ENCODE measurements around the gene LDLRAD4. TPM values are rescaled to one million over a fixed set of nuclear protein-coding genes. Genes with fewer than 3 reads are reported as not detected.

Gene LDLRAD4
- total RNA-seq, result 207 TPM
- 10 to 100 TPM; 42.4 to 58.7 (median 48.6) TPM for polyA plus RNA-seq

- Histone ChIP-seq H3K36me3 (ENCODE audit: control insufficient read depth, insufficient read depth, low read length) (no peaks in the 10 kb centered on the region), H3K9me3 (ENCODE audit: control insufficient read depth in 2 of 2, low read length in 2 of 2) (no peaks in the 10 kb centered on the region), H3K4me3 (ENCODE audit: low read depth, low read length) (peak within 1 kb of the TSS; percentile 57), H3K27me3 (ENCODE audit: control insufficient read depth, insufficient read depth, low read length) (peaks cover 6% of the 10 kb centered on the region), H3K4me1 (ENCODE audit: control insufficient read depth, insufficient read depth, low read length, poor library complexity, severe bottlenecking) (peaks cover 28% of the 10 kb centered on the region), H3K27ac (ENCODE audit: insufficient read depth, low read length, poor library complexity, severe bottlenecking) (peak within 1 kb of the TSS; percentile 33)
- peak; percentile 20 to 64 (median 42) for DNase-seq
- H3K4me1 Mint-ChIP-seq, result peaks cover 8 to 47% (median 27%) of the 10 kb centered on the region in 4 donors
- no peaks in the 10 kb centered on the region for H3K36me3 Mint-ChIP-seq
- H3K4me3 Mint-ChIP-seq, result peak within 1 kb of the TSS; percentile 82 to 95 (median 88)
- peak within 1 kb of the TSS; percentile 0 to 66 (median 59) for H3K27ac Mint-ChIP-seq
- no peak for ATAC-seq (ENCODE audit: low read depth in 2 of 2)
- peaks cover 6% of the 10 kb centered on the region for H3K27me3 Mint-ChIP-seq
- H3K9me3 Mint-ChIP-seq, result no peaks in the 10 kb centered on the region
Measured at GRCh38 chr18:13218368-13218991, at the start of gene LDLRAD4. LDLRAD4 (plus strand) TSS chr18:13218760.

GRCh38 chr18:13173578-13174145 is 44.9 kb upstream of the LDLRAD4 start:
- peaks cover under 1 to 9% (median 2%) of the 10 kb centered on the region in 4 donors for H3K4me1 Mint-ChIP-seq
- H3K4me3 Mint-ChIP-seq, result no peak overlapping the region
- H3K27ac Mint-ChIP-seq, result no peak overlapping the region
- DNase-seq (no peak), ATAC-seq (ENCODE audit: low read depth in 2 of 2) (no peak)
- Histone ChIP-seq H3K4me3 (ENCODE audit: low read depth, low read length) (no peak overlapping the region), H3K9me3 (ENCODE audit: control insufficient read depth in 2 of 2, low read length in 2 of 2) (no peaks in the 10 kb centered on the region), H3K4me1 (ENCODE audit: control insufficient read depth, insufficient read depth, low read length, poor library complexity, severe bottlenecking) (no peaks in the 10 kb centered on the region), H3K27me3 (ENCODE audit: control insufficient read depth, insufficient read depth, low read length) (no peaks in the 10 kb centered on the region), H3K27ac (ENCODE audit: insufficient read depth, low read length, poor library complexity, severe bottlenecking) (no peak overlapping the region), H3K36me3 (ENCODE audit: control insufficient read depth, insufficient read depth, low read length) (no peaks in the 10 kb centered on the region)
- H3K27me3 Mint-ChIP-seq, result peaks cover 22% of the 10 kb centered on the region
- H3K9me3 Mint-ChIP-seq, result no peaks in the 10 kb centered on the region
- H3K36me3 Mint-ChIP-seq, result no peaks in the 10 kb centered on the region

- no peaks in the 10 kb centered on the region for H3K27me3 ChIP-seq (ENCODE audit: control insufficient read depth, insufficient read depth, low read length)
- no peak overlapping the region for H3K4me3 ChIP-seq (ENCODE audit: low read depth, low read length)
- H3K9me3 ChIP-seq (ENCODE audit: control insufficient read depth in 2 of 2, low read length in 2 of 2), result no peaks in the 10 kb centered on the region
- no peak overlapping the region for H3K4me3 Mint-ChIP-seq
- H3K36me3 ChIP-seq (ENCODE audit: control insufficient read depth, insufficient read depth, low read length), result no peaks in the 10 kb centered on the region
- H3K27me3 Mint-ChIP-seq, result peaks cover 10% of the 10 kb centered on the region
- H3K27ac Mint-ChIP-seq, result peak overlapping the region in 1 of 3 donors; percentile 93
- H3K4me1 ChIP-seq (ENCODE audit: control insufficient read depth, insufficient read depth, low read length, poor library complexity, severe bottlenecking), result no peaks in the 10 kb centered on the region
- H3K36me3 Mint-ChIP-seq, result no peaks in the 10 kb centered on the region
- no peak overlapping the region for H3K27ac ChIP-seq (ENCODE audit: insufficient read depth, low read length, poor library complexity, severe bottlenecking)
- no peaks in the 10 kb centered on the region for H3K9me3 Mint-ChIP-seq
- H3K4me1 Mint-ChIP-seq, result peaks cover 6 to 17% (median 12%) of the 10 kb centered on the region in 4 donors
- no peak for DNase-seq
- ATAC-seq (ENCODE audit: low read depth in 2 of 2), result no peak
Measured at GRCh38 chr18:13175266-13175665, 43.3 kb upstream of the LDLRAD4 start.

- ATAC-seq (ENCODE audit: low read depth in 2 of 2), result no peak
- Histone ChIP-seq H3K9me3 (ENCODE audit: control insufficient read depth in 2 of 2, low read length in 2 of 2) (no peaks in the 10 kb centered on the region), H3K4me1 (ENCODE audit: control insufficient read depth, insufficient read depth, low read length, poor library complexity, severe bottlenecking) (no peaks in the 10 kb centered on the region), H3K36me3 (ENCODE audit: control insufficient read depth, insufficient read depth, low read length) (no peaks in the 10 kb centered on the region), H3K27me3 (ENCODE audit: control insufficient read depth, insufficient read depth, low read length) (no peaks in the 10 kb centered on the region), H3K4me3 (ENCODE audit: low read depth, low read length) (no peak overlapping the region), H3K27ac (ENCODE audit: insufficient read depth, low read length, poor library complexity, severe bottlenecking) (no peak overlapping the region)
- no peaks in the 10 kb centered on the region for H3K9me3 Mint-ChIP-seq
- H3K4me1 Mint-ChIP-seq, result peaks cover 6 to 21% (median 12%) of the 10 kb centered on the region in 4 donors
- peak overlapping the region in 1 of 3 donors; percentile 26 for H3K27ac Mint-ChIP-seq
- no peaks in the 10 kb centered on the region for H3K36me3 Mint-ChIP-seq
- no peak overlapping the region for H3K4me3 Mint-ChIP-seq
- H3K27me3 Mint-ChIP-seq, result peaks cover 5% of the 10 kb centered on the region
- DNase-seq, result no peak
Measured at GRCh38 chr18:13175754-13176210, 42.8 kb upstream of the LDLRAD4 start.

- Histone ChIP-seq H3K9me3 (ENCODE audit: control insufficient read depth in 2 of 2, low read length in 2 of 2) (no peaks in the 10 kb centered on the region), H3K4me3 (ENCODE audit: low read depth, low read length) (peak overlapping the region; percentile 54), H3K4me1 (ENCODE audit: control insufficient read depth, insufficient read depth, low read length, poor library complexity, severe bottlenecking) (no peaks in the 10 kb centered on the region), H3K36me3 (ENCODE audit: control insufficient read depth, insufficient read depth, low read length) (no peaks in the 10 kb centered on the region), H3K27me3 (ENCODE audit: control insufficient read depth, insufficient read depth, low read length) (no peaks in the 10 kb centered on the region), H3K27ac (ENCODE audit: insufficient read depth, low read length, poor library complexity, severe bottlenecking) (no peak overlapping the region)
- Mint-ChIP-seq H3K27me3 (no peaks in the 10 kb centered on the region), H3K36me3 (no peaks in the 10 kb centered on the region), H3K27ac (peak overlapping the region; percentile 63 to 84 (median 69)), H3K9me3 (no peaks in the 10 kb centered on the region), H3K4me1 (peaks cover 7 to 21% (median 13%) of the 10 kb centered on the region in 4 donors), H3K4me3 (peak overlapping the region in 3 of 4 donors; percentile 49 to 77 (median 66))
- ATAC-seq (ENCODE audit: low read depth in 2 of 2), result peak; percentile 36 to 40
- peak in 1 of 3 donors; percentile 33 for DNase-seq
Measured at GRCh38 chr18:13176847-13177246, 41.7 kb upstream of the LDLRAD4 start.

- ATAC-seq (ENCODE audit: low read depth in 2 of 2), result no peak
Measured at GRCh38 chr18:13178197-13178596, 40.4 kb upstream of the LDLRAD4 start.

GRCh38 chr18:13178976-13179375 is 39.6 kb upstream of the LDLRAD4 start:
- Mint-ChIP-seq H3K27ac (no peak overlapping the region), H3K4me1 (peaks cover 7 to 21% (median 13%) of the 10 kb centered on the region in 4 donors), H3K4me3 (no peak overlapping the region), H3K27me3 (no peaks in the 10 kb centered on the region), H3K9me3 (no peaks in the 10 kb centered on the region), H3K36me3 (no peaks in the 10 kb centered on the region)
- peak in 1 of 3 donors; percentile 21 for DNase-seq
- ATAC-seq (ENCODE audit: low read depth in 2 of 2), result peak in 1 of 2 donors; percentile 13
- no peaks in the 10 kb centered on the region for H3K36me3 ChIP-seq (ENCODE audit: control insufficient read depth, insufficient read depth, low read length)
- H3K27me3 ChIP-seq (ENCODE audit: control insufficient read depth, insufficient read depth, low read length), result no peaks in the 10 kb centered on the region
- H3K4me1 ChIP-seq (ENCODE audit: control insufficient read depth, insufficient read depth, low read length, poor library complexity, severe bottlenecking), result no peaks in the 10 kb centered on the region
- H3K9me3 ChIP-seq (ENCODE audit: control insufficient read depth in 2 of 2, low read length in 2 of 2), result no peaks in the 10 kb centered on the region
- no peak overlapping the region for H3K27ac ChIP-seq (ENCODE audit: insufficient read depth, low read length, poor library complexity, severe bottlenecking)
- no peak overlapping the region for H3K4me3 ChIP-seq (ENCODE audit: low read depth, low read length)

More at GRCh38 chr18:13178197-13178596, 40.4 kb upstream of the LDLRAD4 start:
- H3K27ac ChIP-seq (ENCODE audit: insufficient read depth, low read length, poor library complexity, severe bottlenecking), result no peak overlapping the region
- Mint-ChIP-seq H3K4me3 (no peak overlapping the region), H3K27ac (no peak overlapping the region), H3K4me1 (peaks cover 7 to 21% (median 13%) of the 10 kb centered on the region in 4 donors), H3K36me3 (no peaks in the 10 kb centered on the region), H3K27me3 (no peaks in the 10 kb centered on the region), H3K9me3 (no peaks in the 10 kb centered on the region)
- H3K36me3 ChIP-seq (ENCODE audit: control insufficient read depth, insufficient read depth, low read length), result no peaks in the 10 kb centered on the region
- H3K4me1 ChIP-seq (ENCODE audit: control insufficient read depth, insufficient read depth, low read length, poor library complexity, severe bottlenecking), result no peaks in the 10 kb centered on the region
- no peak for DNase-seq
- H3K9me3 ChIP-seq (ENCODE audit: control insufficient read depth in 2 of 2, low read length in 2 of 2), result no peaks in the 10 kb centered on the region
- no peak overlapping the region for H3K4me3 ChIP-seq (ENCODE audit: low read depth, low read length)
- H3K27me3 ChIP-seq (ENCODE audit: control insufficient read depth, insufficient read depth, low read length), result no peaks in the 10 kb centered on the region
